ENCODE results near the gene RAD51B. TPM values are rescaled to one million over a fixed set of nuclear protein-coding genes. Genes with fewer than 3 reads are reported as not detected.

RAD51B gene
- total RNA-seq, 1 experiment from 2014 or later = 8.5 TPM

- no peaks in the 10 kb centered on the region for H3K9me3 ChIP-seq (ENCODE audit: control insufficient read depth, insufficient read depth, low read depth, low read length)
- POLR2A ChIA-PET = no interaction called here
- no peak for TF ChIP-seq CTCF (IDR thresholded peaks at IDR 0.05)
- no peak for TF ChIP-seq TCF7L2 (IDR thresholded peaks at IDR 0.05; ENCODE audit: low read depth, low read length)
- TF ChIP-seq POLR2AphosphoS5 (IDR thresholded peaks at IDR 0.05; ENCODE audit: low read depth, low read length) = no peak
- TF ChIP-seq REST (IDR thresholded peaks at IDR 0.05; ENCODE audit: insufficient read depth in 1 of 2, low read depth in 2 of 2, low read length in 1 of 2) = no peak
- TF ChIP-seq SIN3A (IDR thresholded peaks at IDR 0.05; ENCODE audit: borderline replicate concordance, insufficient read depth, low read depth, low read length) = no peak
- H3K4me1 ChIP-seq (ENCODE audit: control insufficient read depth, insufficient read depth, low read length) = peaks cover under 1% of the 10 kb centered on the region; the same call in 1 of the 2 replicates
- no peak overlapping the region for H3K27ac ChIP-seq (ENCODE audit: low read length)
- in situ Hi-C loops (cut with HindIII; ENCODE audit: low pct_unique_long_range_greater_than_20kb, low sequenced_read_pairs) (no loop called here), intact Hi-C loops (cut with micrococcal nuclease; ENCODE audit: unreplicated experiment) (no loop called here)
- CTCF ChIA-PET = no interaction called here
- DNase-seq (ENCODE audit: low read depth, low spot score) = no peak
- no peaks in the 10 kb centered on the region for H3K27me3 ChIP-seq (ENCODE audit: control insufficient read depth, insufficient read depth, low read length)
- no TSS peak for BruUV-seq (replicated peaks)
- no peak for ATAC-seq
- H3K4me3 ChIP-seq (ENCODE audit: low read depth in 2 of 2, low read length in 2 of 2) = no peak overlapping the region
- no peaks in the 10 kb centered on the region for H3K36me3 ChIP-seq (ENCODE audit: control insufficient read depth, insufficient read depth, low read length)
Observed at GRCh38 chr14:68273413-68273812, 453.8 kb downstream of the RAD51B start.

DNA sequence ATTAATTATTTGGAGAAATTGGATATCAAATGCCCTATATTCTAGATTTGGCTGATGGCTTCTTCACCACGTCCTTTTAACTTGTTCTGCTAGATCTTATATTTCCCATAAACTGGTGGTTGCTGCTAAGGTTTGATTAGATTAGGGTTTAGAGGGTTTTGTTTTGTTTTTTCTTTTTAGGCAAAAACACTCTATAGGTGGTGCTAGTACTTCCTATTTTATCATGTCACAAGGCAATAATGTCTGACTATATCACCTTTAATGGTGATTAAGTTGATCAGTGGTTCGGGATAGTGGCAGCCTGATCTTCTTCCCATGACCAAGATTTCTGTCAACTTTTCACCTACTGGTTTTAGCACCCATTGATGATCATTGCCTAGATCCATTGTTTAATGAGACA, 455.1 kb downstream of the RAD51B start:
- no peak overlapping the region for H3K4me3 ChIP-seq (ENCODE audit: low read depth in 2 of 2, low read length in 2 of 2)
- no peaks in the 10 kb centered on the region for H3K27me3 ChIP-seq (ENCODE audit: control insufficient read depth, insufficient read depth, low read length)
- DNase-seq (ENCODE audit: low read depth, low spot score) (no peak), ATAC-seq (no peak)
- H3K27ac ChIP-seq (ENCODE audit: low read length) = no peak overlapping the region
- ChIA-PET CTCF (no interaction called here), POLR2A (no interaction called here)
- BruUV-seq (replicated peaks) = no TSS peak
- intact Hi-C loops (cut with micrococcal nuclease; ENCODE audit: unreplicated experiment) = no loop called here
- H3K9me3 ChIP-seq (ENCODE audit: control insufficient read depth, insufficient read depth, low read depth, low read length) = no peaks in the 10 kb centered on the region
- TF ChIP-seq CTCF (IDR thresholded peaks at IDR 0.05) = no peak
- TF ChIP-seq SIN3A (IDR thresholded peaks at IDR 0.05; ENCODE audit: borderline replicate concordance, insufficient read depth, low read depth, low read length) = no peak
- TF ChIP-seq POLR2AphosphoS5 (IDR thresholded peaks at IDR 0.05; ENCODE audit: low read depth, low read length) = no peak
- no peak for TF ChIP-seq REST (IDR thresholded peaks at IDR 0.05; ENCODE audit: insufficient read depth in 1 of 2, low read depth in 2 of 2, low read length in 1 of 2)
- in situ Hi-C loops (cut with HindIII; ENCODE audit: low pct_unique_long_range_greater_than_20kb, low sequenced_read_pairs) = no loop called here
- peaks cover 6% of the 10 kb centered on the region; the same call in 1 of the 2 replicates for H3K4me1 ChIP-seq (ENCODE audit: control insufficient read depth, insufficient read depth, low read length)
- no peaks in the 10 kb centered on the region for H3K36me3 ChIP-seq (ENCODE audit: control insufficient read depth, insufficient read depth, low read length)
